ENCODE measurements around the gene HPSE. TPM values are rescaled to one million over a fixed set of nuclear protein-coding genes. Genes with fewer than 3 reads are reported as not detected.
"Not testable (repeated sequence)": the region's sequence is repeated elsewhere in the genome, so short reads cannot be mapped to it uniquely, and the experiment has no call there.

The HPSE gene
- total RNA-seq, 2 donors from 2014 or later: 13.1 to 17.4 TPM

DNA sequence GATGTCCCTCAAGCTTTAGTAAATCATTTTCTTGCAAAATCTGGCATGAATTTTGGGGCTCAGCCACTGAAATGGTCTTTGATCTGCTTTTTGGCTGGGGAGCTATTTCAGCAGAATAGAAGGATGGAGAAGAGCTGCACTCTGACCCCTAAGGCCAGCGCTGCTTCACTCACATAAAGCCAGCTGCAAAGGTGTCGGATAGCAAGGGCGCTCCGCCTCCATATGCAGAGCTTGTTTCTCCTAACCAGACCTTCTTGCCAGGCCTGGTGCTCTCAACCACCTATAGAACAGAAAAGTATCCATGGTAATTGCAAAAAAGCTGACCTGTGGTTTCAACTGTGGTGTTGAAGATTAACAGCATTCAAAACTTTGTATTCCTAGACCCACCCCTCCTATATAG, 26.0 kb downstream of the HPSE start:
- H3K36me3 Mint-ChIP-seq: peaks cover 0 to 8% of the 10 kb centered on the region in 2 donors
- no peaks in the 10 kb centered on the region for H3K9me3 Mint-ChIP-seq
- DNase-seq (ENCODE audit: low spot score in 2 of 2): no peak
- no peak for ATAC-seq
- H3K27ac Mint-ChIP-seq: peak overlapping the region in 1 of 2 donors; percentile 60

- H3K27ac Mint-ChIP-seq: no peak overlapping the region
- ATAC-seq (no peak), DNase-seq (ENCODE audit: low spot score in 2 of 2) (no peak)
- H3K36me3 Mint-ChIP-seq: peaks cover 0 to 8% of the 10 kb centered on the region in 2 donors
- H3K9me3 Mint-ChIP-seq: no peaks in the 10 kb centered on the region
These were observed 26.7 kb downstream of the HPSE start for GRCh38 chr4:83307920-83308319.

DNA sequence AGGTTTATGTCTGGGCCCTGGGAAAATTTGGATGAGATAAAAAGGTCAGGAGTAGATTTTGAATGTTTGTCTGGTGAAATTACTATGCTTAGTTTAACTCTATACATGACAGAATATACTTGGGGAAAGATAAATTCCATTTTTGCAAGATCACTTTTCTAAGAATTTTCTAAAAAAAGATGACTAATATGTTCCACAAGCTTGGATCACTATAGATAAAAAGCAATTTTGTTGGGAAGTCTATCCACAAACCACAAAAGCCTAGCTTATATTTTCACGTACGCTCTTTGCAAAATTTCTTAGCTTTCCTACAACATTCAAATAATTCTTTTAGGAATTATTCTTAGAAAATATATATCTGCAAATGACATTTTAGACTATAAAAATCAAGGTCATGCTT, 29.5 kb downstream of the HPSE start:
- no peaks in the 10 kb centered on the region for H3K9me3 Mint-ChIP-seq

GRCh38 chr4:83297548-83298260, 36.9 kb downstream of the HPSE start:
- H3K9me3 Mint-ChIP-seq: no peaks in the 10 kb centered on the region
- DNase-seq (ENCODE audit: low spot score in 2 of 2) (no peak), ATAC-seq (no peak)
- H3K27ac Mint-ChIP-seq: no peak overlapping the region
- no peaks in the 10 kb centered on the region for H3K36me3 Mint-ChIP-seq

More for the DNA sequence above, 29.5 kb downstream of the HPSE start:
- ATAC-seq (no peak), DNase-seq (ENCODE audit: low spot score in 2 of 2) (no peak)
- H3K36me3 Mint-ChIP-seq: no peaks in the 10 kb centered on the region
- H3K27ac Mint-ChIP-seq: no peak overlapping the region

DNA sequence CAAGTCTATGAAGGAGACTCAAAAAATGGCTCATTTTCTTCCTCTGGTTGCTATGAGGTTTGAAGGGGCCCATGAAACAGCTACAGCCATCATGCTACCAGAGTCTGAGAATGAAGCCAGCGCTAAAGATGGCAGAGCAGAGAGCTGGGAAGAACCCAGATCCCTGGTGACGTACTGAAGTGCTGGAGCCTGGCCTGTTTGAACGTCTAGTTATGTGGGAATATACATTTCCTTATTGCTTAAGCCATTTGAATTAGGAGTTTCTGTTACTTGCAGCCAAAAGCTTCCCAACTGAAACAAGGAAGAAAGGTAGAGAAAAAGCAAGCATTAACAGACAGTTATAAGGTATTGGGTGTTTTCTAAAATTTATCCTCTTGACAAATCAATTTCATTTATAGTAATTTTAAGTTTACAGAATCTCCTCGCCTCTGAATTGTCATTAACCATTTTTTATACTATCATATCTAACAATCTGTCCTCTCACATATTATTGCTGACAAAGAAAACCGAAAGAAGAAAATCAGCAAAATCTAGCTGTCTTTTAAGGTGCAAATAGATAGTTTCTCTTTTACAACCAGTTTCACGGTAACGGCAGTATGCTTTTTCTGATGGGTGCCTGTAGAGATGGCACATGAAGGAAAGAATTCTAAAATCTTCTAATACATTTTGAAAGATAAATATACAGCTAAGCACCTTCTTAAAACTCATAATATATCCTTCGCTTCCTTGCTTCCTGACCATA, 41.2 kb downstream of the HPSE start:
- no peak for DNase-seq (ENCODE audit: low spot score in 2 of 2)
- Mint-ChIP-seq H3K9me3 (peaks cover 0 to 5% of the 10 kb centered on the region in 2 donors), H3K36me3 (peaks cover 0 to 17% of the 10 kb centered on the region in 2 donors), H3K27ac (no peak overlapping the region)
- ATAC-seq: no peak

GRCh38 chr4:83290059-83290774, 44.4 kb downstream of the HPSE start:
- H3K9me3 Mint-ChIP-seq, ATAC-seq: not testable (repeated sequence)
- H3K36me3 Mint-ChIP-seq: peaks cover 0 to 17% of the 10 kb centered on the region in 2 donors

DNA sequence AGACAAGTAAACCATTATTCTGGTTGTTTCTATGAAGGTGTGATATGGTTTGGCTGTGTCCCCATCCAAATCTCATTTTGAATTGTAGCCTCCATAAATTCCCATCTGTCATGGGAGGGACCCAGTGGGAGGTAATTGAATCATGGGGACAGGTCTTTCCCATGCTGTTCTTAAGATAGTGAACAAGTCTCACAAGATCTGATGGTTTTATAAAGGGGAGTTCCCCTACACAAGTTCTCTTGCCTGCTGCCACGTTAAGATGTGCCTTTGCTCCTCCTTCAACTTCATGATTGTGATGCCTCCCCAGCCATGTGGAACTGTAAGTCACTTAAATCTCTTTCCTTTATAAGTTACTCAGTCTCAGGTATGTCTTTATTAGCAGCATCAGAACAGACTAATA, 46.3 kb downstream of the HPSE start:
- not testable (repeated sequence) for DNase-seq (ENCODE audit: low spot score in 2 of 2); H3K27ac Mint-ChIP-seq; ATAC-seq; H3K9me3 Mint-ChIP-seq
- H3K36me3 Mint-ChIP-seq: peaks cover 8 to 17% of the 10 kb centered on the region in 2 donors

More at GRCh38 chr4:83290059-83290774, 44.4 kb downstream of the HPSE start:
- H3K27ac Mint-ChIP-seq; DNase-seq (ENCODE audit: low spot score in 2 of 2): not testable (repeated sequence)

DNA sequence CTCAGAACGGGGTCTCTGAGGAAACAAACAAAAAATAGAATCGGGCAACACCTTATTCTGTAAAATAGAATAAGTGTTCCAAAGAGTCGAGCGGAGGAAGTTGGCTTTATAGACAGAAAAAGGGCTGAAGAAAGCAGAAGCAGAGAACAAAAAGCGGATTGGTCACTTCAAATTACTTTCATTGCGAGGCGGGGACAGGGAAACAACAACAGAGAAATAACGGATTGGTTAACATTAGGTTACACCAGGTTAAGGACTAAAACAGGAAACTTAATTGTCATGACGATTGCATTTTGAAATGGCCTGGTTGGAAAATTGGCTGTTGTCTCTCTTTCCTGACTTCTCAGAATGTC, 49.6 kb downstream of the HPSE start:
- H3K36me3 Mint-ChIP-seq: peaks cover 5 to 9% of the 10 kb centered on the region in 2 donors

DNA sequence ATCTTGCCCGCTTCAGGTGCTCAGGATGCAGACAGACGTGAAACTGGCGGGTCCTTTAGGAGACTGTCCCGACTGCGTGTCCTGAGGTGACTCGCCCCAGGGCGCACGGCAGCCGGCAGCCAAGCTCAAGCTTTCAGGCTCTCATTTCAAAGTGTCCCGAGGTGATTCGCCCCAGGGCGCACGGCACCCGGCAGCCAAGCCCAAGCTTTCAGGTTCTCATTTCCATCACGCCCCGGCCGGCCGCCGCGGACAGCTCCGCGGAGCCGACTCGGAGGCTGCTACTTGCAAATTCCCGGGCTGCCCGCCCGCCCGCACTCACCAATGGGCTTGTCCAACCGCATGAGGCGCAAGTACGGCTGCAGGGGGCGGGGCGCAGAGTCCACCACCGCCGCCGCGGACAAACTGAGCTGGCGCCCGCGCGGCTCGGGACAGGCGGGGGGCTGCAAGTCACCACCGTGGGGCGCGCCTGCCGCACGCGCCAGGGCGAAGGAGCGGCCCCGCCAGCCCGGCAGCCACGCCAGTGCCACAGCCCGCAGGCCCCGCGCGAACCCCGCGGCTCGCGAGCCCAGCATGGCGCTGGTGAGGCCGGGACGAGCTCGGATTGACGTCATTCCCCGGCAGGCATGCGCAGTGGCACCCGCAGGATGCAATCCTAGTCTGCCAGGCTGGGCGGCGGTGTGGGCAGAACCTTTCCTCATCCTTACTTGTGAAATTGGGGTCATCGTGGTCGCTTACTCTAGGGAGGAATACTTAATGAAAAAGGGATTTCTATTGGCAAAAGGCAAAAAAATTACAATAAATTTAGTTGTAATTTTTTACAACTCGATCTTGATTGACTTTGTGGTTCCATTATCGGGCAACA, 50.2 kb downstream of the HPSE start, which contains the start of gene COQ2:
COQ2 (minus strand) TSS at position 606 of the 862 bp plus-strand sequence; CDS start at position 572, 34 bp downstream.
- peaks cover 0 to 9% of the 10 kb centered on the region in 2 donors for H3K36me3 Mint-ChIP-seq
- peak within 1 kb of the TSS; percentile 96 to 98 for H3K27ac Mint-ChIP-seq
- DNase-seq (ENCODE audit: low spot score in 2 of 2) (peak; percentile 94 to 96), ATAC-seq (peak; percentile 88 to 92)
- H3K9me3 Mint-ChIP-seq: no peaks in the 10 kb centered on the region

More for the DNA sequence above, 49.6 kb downstream of the HPSE start:
- Mint-ChIP-seq H3K9me3 (no peaks in the 10 kb centered on the region), H3K27ac (peak overlapping the region; percentile 96 to 98)
- ATAC-seq (peak in 1 of 2 donors; percentile 9), DNase-seq (ENCODE audit: low spot score in 2 of 2) (no peak)

GRCh38 chr4:83283181-83283580, 51.5 kb downstream of the HPSE start:
- no peak for DNase-seq (ENCODE audit: low spot score in 2 of 2)
- no peak for ATAC-seq

GRCh38 chr4:83282049-83282535, 52.6 kb downstream of the HPSE start:
- Mint-ChIP-seq H3K36me3 (peaks cover 0 to 13% of the 10 kb centered on the region in 2 donors), H3K27ac (no peak overlapping the region), H3K9me3 (no peaks in the 10 kb centered on the region)
- peak in 1 of 2 donors; percentile 76 for DNase-seq (ENCODE audit: low spot score in 2 of 2)
- no peak for ATAC-seq

More at GRCh38 chr4:83283181-83283580, 51.5 kb downstream of the HPSE start:
- Mint-ChIP-seq H3K9me3 (no peaks in the 10 kb centered on the region), H3K36me3 (peaks cover 0 to 13% of the 10 kb centered on the region in 2 donors), H3K27ac (peak overlapping the region in 1 of 2 donors; percentile 96)

- DNase-seq (ENCODE audit: low spot score in 2 of 2) (no peak), ATAC-seq (no peak)
- H3K36me3 Mint-ChIP-seq: peaks cover 4 to 13% of the 10 kb centered on the region in 2 donors
- H3K27ac Mint-ChIP-seq: no peak overlapping the region
- no peaks in the 10 kb centered on the region for H3K9me3 Mint-ChIP-seq
These were observed 53.3 kb downstream of the HPSE start for GRCh38 chr4:83281307-83281706.

- Mint-ChIP-seq H3K27ac (no peak overlapping the region), H3K36me3 (peaks cover 4 to 20% of the 10 kb centered on the region in 2 donors), H3K9me3 (no peaks in the 10 kb centered on the region)
- ATAC-seq: peak; percentile 57 to 79
- DNase-seq (ENCODE audit: low spot score in 2 of 2): no peak
These were observed 58.2 kb downstream of the HPSE start for GRCh38 chr4:83276299-83277040.

GRCh38 chr4:83273926-83274325, 60.7 kb downstream of the HPSE start:
- H3K9me3 Mint-ChIP-seq; DNase-seq (ENCODE audit: low spot score in 2 of 2); ATAC-seq; H3K27ac Mint-ChIP-seq: not testable (repeated sequence)
- H3K36me3 Mint-ChIP-seq: peaks cover 2 to 20% of the 10 kb centered on the region in 2 donors

DNA sequence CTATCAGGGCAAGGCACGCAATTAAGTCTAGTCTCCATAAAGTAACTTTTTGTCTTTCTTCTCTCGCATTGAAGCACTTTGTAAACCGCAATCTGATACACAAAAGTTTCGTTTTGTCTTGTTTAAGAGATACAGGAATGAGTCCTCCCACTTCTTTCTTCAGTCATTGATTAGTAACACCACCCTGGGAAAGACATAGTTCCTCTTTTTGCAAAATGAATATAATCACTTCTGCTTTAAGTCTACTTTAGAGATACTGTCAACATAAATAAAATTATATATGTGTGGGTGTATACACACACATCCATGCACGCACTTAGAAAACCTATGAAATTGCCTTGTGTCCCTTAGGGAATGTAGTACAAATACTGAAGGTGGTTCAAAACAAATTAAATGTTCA, 61.7 kb downstream of the HPSE start:
- Mint-ChIP-seq H3K27ac (no peak overlapping the region), H3K9me3 (no peaks in the 10 kb centered on the region), H3K36me3 (peaks cover 7 to 20% of the 10 kb centered on the region in 2 donors)
- DNase-seq (ENCODE audit: low spot score in 2 of 2): no peak
- ATAC-seq: no peak

Measured in activated naive CD4-positive, alpha-beta T cell treated with anti-CD3 and anti-CD28 coated beads, Interleukin-2, amount 50 U/mL, for 72 hours (primary cell).